Superior temporal gyrus (tissue), 1 donor: Measurements from ENCODE around the gene GPATCH2.
"Not testable (repeated sequence)": the region's sequence is repeated elsewhere in the genome, so short reads cannot be mapped to it uniquely, and the experiment has no call there.

Source experiments
- DNase-seq: peaks from one replicate; pipeline ENCODE4 v3.0.0-alpha.2; 2016; ENCODE audit errors: extremely low spot score

The GPATCH2 gene

DNA sequence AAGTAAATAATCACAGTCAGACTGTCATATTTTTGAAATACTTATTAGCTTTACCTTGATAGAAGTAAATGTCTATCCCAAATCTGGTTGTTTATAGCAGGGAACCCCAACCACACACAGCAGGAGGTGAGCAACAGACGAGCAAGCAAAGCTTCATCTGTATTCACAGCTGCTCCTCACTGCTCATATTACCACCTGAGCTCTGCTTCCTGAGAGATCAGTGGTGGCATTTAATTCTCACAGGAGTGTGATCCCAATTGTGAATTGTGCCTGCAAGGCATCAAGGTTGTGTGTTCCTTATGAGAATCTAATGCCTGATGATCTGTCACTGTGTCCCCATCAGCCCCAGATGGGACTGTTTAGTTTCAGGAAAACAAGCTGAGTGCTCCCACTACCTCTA, 104.3 kb downstream of the GPATCH2 start:
- no peak for DNase-seq

DNA sequence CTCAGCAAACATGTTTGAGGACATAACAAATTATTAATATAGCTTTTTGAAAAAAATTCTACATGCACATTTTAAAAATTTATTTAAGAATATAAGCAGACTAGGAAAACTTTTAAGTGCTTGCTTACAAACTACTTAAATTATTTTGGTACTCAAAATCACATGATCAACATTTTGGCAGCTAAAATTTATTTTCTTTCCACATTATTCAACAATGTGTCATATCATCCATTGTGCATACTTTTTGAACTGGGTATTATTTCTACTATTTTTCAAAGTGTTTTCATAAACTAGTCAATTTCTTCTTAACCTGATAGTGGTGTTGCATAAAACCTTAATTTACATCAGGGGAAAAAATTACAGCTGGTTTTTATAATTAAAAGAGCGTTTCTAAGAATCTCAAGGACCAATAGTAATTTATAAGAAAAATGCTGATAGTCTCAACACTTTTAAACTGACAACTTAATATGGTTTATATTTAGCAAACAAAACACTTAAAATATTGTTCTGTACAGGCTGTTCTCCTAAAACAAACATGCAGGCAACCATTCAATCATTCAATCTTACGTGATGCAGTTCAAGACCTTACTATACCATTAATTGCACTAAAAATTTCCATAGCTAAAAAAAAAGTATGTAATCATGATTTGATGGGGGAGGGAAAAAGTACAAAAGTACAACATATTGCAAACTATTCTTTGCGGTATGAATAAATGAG, 105.0 kb downstream of the GPATCH2 start:
- no peak for DNase-seq

DNA sequence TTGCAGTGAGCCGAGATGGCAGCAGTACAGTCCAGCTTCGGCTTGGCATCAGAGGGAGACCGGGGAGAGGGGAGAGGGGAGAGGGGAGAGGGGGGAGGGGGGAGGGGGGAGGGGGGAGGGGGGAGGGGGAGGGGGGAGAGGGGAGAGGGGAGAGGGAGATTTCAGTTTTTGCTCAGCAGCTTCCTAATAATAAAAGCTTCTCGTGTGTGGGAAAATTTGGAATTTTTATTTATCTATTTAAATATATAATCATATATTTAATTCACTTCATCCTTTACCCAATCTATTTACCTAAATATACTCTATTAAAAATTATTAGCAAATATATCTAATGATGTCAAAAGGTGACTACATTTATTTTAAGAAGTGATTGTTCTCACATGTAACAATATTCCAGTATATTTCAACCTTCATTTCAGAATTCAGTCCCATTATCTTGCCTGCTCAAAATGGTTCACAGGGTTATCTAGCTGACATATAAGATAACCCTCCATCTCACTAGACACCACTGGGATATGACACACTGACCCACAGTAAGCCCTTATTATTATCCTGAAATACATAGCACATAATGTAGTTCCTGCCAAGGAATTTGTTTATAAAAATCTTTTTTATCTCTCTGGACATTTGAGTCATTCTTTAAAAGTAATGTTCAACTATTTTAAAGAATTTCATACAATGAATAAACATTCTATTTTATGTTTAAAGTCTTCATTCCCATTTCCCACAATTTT, 105.9 kb downstream of the GPATCH2 start:
- DNase-seq: no peak

DNA sequence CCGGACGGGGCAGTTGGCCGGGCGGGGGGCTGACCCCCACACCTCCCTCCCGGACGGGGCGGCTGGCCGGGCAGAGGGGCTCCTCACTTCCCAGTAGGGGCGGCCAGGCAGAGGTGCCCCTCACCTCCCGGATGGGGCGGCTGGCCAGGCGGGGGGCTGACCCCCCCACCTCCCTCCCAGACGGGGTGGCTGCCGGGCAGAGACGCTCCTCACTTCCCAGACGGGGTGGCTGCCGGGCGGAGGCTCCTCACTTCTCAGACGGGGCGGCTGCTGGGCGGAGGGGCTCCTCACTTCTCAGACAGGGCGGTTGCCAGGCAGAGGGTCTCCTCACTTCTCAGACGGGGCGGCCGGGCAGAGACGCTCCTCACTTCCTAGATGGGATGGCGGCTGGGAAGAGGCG, 107.0 kb downstream of the GPATCH2 start:
- not testable (repeated sequence) for DNase-seq

DNA sequence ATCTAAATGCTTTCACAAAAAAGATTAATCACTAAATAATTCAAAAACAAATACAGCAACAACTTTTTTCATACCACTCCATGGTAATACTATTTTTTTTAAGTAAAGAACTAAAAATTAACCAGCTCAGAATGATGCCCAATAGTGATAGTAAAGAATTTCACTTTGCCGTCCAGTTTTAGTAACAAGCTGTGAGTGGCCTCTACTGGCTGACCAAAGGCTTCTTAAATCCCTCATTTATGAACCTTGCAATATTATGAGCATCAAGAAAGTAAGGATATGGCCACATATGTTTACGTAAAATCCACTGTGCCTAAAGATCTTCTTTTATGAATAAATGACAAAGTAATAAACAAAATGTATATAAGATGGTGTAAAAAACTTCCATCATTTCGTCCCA, 108.6 kb downstream of the GPATCH2 start:
- DNase-seq: no peak

DNA sequence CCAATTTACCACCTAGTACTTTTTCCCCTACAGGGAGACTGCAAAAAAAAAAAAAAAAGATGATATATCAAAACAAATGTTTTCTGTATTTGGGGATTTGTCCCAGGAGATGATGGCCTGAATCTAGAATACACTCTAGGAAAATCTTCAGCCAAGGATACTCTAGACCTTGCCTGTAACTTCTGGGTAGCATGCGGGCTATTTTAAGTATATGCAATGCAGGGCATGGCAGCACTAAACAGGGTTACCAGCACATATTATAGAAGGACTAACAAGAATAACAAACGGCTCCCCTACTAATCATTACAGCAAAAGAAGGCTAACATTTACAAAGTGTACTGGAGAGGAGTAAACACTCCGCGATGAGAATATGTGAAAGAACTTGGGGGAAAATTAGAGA, 109.6 kb downstream of the GPATCH2 start:
- no peak for DNase-seq

DNA sequence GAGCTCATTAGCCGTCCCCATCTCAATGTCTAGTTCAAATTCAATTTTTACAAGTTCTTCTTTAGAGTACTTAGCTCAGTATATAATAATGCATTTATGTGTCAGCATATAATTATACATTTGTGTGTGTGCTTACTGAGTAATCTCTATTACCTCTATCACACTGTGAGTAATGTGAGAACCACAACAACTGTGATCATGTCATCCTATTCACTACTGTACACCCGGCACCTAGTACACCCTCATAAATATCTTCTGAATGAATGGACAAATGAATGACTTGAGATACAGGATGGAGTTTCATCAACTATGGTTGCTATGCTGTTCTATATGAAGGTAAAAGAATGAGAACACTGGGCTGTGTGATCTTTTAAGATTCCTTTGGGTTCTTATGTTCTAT, 124.0 kb downstream of the GPATCH2 start:
- DNase-seq: no peak

DNA sequence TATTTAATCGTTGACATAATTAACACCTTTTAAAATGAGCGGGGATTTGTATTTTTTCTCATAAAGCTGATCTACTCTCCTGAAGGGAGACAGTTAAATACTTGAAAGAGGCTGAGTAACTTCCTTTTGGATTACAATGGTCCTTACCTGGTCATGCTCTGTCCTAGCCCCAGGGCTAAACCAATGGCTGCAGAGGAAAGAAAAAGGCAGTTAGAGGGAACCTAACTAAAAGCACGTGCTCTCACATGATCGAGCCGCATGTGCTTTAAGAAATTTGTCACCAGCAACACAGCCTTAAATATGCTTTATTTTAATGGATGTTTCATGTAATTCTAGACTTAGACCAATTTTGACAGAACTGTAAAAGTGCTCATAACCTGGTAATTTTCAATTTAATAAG, 132.7 kb downstream of the GPATCH2 start:
- DNase-seq: no peak

DNA sequence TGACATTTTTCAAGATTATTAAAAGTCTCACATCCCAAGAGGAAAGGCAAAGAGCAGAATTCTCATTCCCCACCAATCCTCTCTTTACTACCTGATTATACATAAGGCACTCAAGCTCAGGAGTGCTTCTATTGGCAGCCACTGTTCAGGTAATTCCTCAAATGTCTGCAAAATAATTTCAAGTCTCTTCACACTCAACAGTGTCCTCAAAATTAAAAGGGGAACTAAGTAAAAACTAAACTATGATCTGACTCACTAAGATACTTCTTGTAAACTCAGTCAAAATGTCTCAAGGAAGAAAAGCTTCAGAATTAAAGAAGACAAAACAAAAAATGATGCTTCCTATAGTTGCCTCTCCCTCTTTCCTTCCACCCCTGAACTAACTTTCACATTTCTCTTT, 135.6 kb downstream of the GPATCH2 start:
- no peak for DNase-seq

DNA sequence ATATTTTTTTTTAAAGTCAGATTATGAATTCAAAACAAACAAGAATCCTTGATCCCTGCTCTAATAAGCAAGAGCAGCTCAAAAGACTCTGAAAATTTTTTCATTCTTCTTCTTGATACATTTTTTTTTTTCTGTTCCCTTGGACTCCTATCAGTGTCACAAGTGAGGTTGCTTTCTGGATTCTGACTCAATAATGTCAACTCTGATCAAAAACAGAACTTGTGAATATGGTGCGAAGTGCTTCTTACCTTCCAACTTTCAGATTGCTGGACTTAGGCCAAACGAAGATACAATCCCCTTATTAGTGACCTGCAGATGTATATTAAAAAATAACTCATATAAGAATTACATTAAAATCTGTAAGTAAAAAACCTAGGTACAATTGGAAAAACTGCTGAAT, 136.1 kb downstream of the GPATCH2 start:
- DNase-seq: no peak

DNA sequence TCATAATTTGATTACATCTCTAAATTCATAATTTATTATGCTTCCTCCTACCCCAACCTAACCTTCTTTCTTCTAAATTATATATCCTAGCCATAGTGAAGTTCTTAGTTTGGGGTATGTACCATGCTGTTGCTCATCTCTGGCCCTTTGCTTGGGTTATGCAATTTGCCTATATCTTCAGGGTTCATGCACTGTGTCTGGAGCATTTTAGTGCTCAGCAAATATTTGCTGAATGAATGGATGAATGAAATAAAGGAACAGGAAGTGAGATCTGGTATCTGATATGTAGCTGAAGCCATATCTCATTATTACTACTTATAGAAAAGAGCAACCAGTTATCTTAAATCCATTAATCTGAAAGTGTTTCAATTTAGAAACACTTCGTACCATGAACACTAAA, 137.6 kb downstream of the GPATCH2 start:
- no peak for DNase-seq

DNA sequence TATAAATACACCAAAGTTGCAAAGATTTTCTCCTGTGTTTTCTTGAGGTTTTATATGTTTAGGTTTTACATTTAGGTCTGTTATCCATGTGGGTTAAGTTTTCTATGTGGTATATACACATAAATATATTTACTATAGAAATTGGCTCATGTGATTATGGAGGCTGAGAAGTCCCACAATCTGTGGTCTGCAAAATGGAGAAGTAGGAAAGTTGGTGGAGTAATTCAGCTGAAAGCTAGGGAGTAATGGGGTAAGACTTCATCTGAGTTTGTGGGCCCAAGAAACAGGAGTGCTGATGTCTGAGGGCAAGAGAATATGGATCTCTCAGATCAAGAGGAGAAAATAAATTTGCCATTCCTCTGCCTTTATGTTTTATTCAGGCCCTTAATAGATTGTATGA, 146.0 kb downstream of the GPATCH2 start:
- no peak for DNase-seq

DNA sequence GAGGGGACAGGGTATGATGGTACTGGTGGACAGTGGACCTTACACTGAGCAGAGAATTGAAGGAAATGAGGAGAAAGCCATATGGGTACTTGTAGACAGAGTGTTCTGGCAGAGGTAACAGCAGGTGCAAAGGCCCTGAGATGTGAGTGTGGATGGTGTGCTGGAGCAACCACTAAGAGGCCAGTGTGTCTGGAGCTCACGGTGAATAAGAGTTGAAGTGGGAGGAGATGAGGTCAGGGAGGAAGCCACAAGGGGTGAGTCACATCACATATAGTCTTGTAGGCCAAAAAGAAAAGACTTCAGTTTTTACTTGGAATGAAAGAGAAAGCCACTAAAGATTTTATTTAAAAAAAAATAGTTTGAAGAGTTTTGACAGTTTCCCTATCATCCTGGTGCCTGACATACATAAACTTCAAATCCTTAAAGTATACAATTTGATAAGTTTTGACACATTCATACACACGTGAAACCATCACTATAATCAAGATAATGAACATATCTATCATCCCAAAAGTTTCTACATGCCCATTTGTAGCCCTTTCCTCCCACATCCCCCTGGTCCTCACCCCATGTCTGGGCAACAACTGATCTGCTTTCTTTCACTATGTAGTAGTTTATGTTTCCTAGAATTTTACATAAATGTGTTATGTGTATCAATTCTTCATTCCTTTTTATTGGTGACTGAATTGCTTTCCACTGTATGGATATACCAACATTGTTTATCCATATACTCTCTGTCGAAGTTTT, 148.4 kb downstream of the GPATCH2 start:
- DNase-seq: no peak

DNA sequence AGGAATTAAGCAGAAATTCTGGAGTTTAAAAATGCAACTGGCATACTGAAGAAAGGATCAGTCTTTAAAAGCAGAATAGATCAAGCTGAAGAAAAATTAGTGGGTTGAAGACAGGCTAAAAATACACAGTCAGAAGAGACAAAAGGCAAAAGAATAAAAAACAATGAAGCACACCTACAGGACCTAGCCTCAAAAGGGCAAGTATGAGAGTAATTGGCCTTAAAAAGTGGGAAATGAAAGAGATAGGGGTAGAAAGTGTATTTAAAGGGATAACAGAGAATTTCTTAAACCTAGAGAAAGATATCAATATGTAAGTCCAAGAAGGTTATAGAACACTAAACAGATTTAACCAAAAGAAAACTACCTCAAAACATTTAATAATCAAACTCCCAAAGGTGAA, 152.4 kb downstream of the GPATCH2 start:
- DNase-seq: no peak

DNA sequence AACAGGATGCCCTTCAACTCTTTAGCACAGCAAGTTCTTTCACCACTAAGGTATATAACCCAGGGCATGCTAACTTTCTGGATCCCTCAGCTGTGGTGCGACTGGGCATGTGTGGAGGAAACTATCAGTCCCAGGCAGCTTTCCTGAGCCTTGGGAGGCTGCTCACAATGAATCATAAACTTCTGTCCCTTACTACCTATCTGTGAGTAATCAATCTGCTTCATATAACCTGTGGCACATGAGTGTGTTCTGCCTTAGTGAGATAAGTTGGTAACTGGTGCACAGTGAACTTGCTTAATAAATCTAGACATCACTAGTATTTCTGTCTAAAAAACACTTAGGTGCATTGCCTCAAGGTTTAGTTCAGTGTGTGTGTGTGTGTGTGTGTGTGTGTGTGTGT, 158.0 kb downstream of the GPATCH2 start:
- DNase-seq: no peak

DNA sequence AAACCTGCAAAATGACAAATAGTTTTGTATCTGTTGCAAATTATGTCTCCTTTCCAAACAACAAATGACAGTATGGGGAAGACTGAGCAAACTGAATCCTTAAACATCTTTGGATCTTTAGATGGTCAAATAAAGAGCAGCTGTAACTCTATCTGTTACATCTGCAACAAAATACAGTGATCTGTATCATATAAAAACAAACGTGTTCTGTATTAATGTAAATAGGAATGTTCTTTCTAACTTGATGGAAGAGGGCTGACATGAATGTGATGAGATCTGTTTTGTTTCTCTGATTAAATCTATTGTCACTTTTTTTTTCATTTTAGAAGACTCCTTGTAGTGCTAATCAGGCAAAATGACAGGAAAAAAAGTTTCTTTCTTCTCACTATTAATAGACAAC, 159.5 kb downstream of the GPATCH2 start:
- DNase-seq: no peak

DNA sequence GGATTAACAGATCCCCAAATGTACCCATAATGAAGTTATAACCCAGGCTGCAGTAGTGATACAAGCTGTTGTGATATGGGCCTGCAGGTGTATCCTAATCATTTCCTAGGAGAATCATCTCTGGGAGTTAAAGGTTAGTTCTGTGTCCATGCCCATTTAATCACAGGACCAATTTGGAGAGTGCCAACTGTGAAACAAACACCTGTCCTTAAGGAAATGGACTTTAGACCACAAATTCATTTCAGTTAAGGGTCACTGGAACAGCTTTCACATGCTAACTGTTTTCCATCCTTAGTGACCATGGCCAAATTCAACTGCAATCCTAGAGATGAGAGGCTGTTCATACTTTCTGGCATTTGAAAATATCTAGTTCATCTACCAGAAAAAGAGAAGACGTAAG, 160.9 kb downstream of the GPATCH2 start:
- DNase-seq: no peak

DNA sequence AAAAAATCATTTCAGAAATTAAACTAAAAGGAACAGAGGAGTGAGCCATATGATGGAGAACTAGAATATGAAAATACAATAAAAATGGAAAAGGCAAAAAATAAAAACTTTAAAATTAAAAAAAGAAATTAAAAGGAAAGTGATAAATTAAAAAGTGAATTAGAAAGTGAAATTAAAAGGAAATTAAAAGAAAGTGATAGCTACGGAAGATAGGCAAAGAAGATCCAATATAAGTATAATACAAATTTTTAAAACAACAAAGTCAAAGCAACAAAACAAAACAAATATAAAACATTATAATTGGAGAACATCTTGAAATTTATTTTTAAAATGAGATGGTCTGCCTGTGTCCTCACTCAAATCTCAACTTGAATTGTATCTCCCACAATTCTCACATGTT, 165.8 kb downstream of the GPATCH2 start:
- DNase-seq: no peak

DNA sequence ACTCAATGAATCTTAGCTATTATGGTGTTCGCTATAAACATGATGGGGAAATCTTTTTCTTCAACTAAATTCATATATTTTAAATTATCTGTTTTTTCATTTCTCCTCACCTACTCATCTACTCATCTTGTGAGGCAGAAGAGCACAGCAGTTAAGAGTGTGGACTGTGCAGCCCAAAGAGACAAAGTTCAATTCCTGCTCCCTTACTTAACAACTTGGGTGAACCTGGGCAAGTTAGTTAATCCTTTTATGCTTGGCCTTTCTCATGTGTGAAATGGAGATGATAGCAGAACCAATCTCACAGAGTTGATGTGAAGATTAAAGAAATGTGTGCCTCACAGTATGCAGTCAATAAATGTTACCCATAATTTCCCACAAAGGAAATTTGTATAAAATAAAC, 168.2 kb downstream of the GPATCH2 start:
- DNase-seq: no peak

DNA sequence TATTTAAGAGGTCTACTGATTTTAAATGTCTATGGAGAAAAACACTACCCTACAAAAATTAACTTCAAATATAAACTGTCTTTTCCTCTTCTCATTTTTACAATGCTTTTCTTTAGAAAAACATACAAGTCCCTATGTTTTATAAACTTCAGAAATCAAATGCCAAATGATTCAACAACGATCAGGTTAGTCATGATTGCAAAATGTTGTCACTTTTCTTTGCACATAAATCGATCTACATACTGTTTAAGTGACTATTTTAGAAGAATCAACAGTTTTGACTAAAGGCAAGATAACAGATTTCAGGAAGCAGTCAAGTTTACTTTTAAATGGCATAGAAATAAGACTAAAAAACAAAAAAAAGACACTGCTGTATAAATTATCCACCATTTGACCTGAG, 168.7 kb downstream of the GPATCH2 start:
- DNase-seq: no peak

DNA sequence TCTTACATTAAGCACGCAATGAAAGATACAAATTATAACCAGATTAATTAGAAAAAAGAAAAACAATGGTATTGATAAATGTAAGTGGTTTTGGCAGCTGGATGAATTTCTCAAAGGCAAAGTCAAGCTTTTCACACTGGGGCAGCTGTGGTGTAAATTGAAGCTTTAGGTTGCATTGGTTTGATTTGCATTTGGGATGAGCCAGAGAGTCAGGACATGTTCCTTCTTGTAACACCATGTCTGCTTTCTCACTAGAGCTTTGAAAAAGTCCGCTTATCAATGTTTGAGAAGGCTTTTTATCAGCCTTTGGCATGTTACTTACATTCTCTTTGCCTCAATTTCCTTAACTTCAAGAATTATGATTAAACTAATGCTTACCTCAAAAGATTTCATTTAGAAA, 173.9 kb downstream of the GPATCH2 start:
- DNase-seq: no peak

DNA sequence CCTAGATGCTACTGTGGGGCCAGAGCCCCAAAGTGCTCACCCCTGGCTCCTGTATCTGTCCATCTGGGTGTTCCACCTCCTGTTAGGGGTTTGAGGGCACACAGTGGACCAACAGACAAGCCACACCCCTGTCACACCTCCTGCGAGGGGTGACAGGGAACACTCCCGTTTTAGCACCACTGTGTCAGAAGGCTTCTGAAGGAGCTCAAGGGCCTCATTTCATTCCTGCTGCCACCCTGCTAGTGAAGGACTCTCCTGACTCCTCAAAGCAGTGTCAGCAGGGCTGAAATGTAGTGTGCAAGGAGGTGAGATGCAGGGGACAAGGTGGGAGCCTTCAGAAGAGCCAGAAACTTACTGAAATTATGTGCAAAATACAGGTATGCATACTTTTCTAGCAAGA, 174.6 kb downstream of the GPATCH2 start:
- DNase-seq: no peak

DNA sequence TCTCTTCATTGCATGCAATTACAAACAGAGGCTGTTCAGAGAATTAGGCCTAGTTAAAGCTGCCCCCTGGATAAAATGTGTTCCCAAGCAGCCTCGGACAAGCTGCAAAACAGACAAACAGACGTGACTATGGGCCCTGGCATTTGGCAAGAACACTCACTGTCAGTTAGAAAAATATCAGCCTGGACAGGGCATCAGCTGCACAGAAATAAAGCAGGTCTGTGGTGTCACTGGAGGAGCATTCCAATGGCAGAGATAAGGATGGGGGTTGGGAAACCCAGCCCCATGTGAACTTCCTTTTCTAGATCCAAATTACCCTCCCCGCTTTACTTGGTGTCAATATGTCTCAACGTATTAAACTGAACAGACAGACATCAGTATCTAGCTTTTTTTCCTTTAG, 177.1 kb downstream of the GPATCH2 start:
- no peak for DNase-seq
